Small intestine (tissue), 7 donors: ENCODE results near the gene MAP2K5. TPM values are rescaled to one million over a fixed set of nuclear protein-coding genes. Genes with fewer than 3 reads are reported as not detected.

Experiments
- DNase-seq, 2 donors: peaks; one replicate each; pipeline versions ENCODE4 v3.0.0 to v3.0.0-alpha.2; 2013
- FAIRE-seq: peaks from 2 replicates; lab custom pipeline; 2012; peaks lifted over from hg19 to GRCh38; lab: Jason Lieb, UNC
- H3K27ac ChIP-seq, 3 donors: one replicate each; pipeline ENCODE4 v1.5.1; 2013; ENCODE audit warnings: low read length in 2 of 3, mild to moderate bottlenecking in 2 of 3, control low read depth in 1 of 3, inconsistent platforms in 1 of 3, low read depth in 1 of 3, moderate library complexity in 1 of 3
- H3K27me3 ChIP-seq, 3 donors: one replicate each; pipeline ENCODE4 v1.6.1; 2013; ENCODE audit warnings: low read length in 3 of 3, inconsistent platforms in 1 of 3; ENCODE audit not compliant: control insufficient read depth in 3 of 3, insufficient read depth in 3 of 3
- H3K36me3 ChIP-seq, 3 donors: one replicate each; pipeline ENCODE4 v1.6.1; 2013; ENCODE audit warnings: low read length in 3 of 3, inconsistent platforms in 1 of 3, low read depth in 1 of 3, mild to moderate bottlenecking in 1 of 3, moderate library complexity in 1 of 3; ENCODE audit not compliant: control insufficient read depth in 3 of 3, insufficient read depth in 2 of 3
- H3K4me1 ChIP-seq, 3 donors: one replicate each; pipeline ENCODE4 v1.6.1; 2013; ENCODE audit warnings: low read length in 2 of 3, inconsistent platforms in 1 of 3, low read depth in 1 of 3, mild to moderate bottlenecking in 1 of 3, moderate library complexity in 1 of 3; ENCODE audit not compliant: control insufficient read depth in 3 of 3, insufficient read depth in 2 of 3
- H3K4me3 ChIP-seq, 3 donors: one replicate each; pipeline ENCODE4 v1.5.1; 2013; ENCODE audit warnings: low read length in 3 of 3, control low read depth in 1 of 3, inconsistent platforms in 1 of 3, low read depth in 1 of 3, mild to moderate bottlenecking in 1 of 3, moderate library complexity in 1 of 3
- H3K9me3 ChIP-seq, 2 donors: one replicate each; pipeline ENCODE4 v1.6.1; 2013; ENCODE audit warnings: low read depth in 1 of 2, low read length in 1 of 2; ENCODE audit not compliant: control insufficient read depth in 2 of 2, insufficient read depth in 1 of 2
- WGBS, 3 donors: extraction: QIAGEN DNeasy Blood & Tissue Kit; methylation state at CpG; one replicate each; pipeline ENCODE4 v1.1.7; 2013; 5-methylcytosine and 5-hydroxymethylcytosine counted together
- polyA plus RNA-seq, 4 donors: library from polyadenylated mRNA; stranded (reverse) in 3 of 4; unstranded in 1 of 4; fragments of 200-250 nt in 3 of 4; fragments of 120-200 nt in 1 of 4; gene quantifications; one replicate each; pipeline versions ENCODE4 v1.2.1 to v1.2.3, GENCODE V29; 2013
- donor health status: healthy with polysubstance abuse.
- donor health status: control.
- donor health status: control.
- donor health status: Bipolar disorder and iron deficiency.
- donor health status: healthy.

MAP2K5 gene
- polyA plus RNA-seq, 4 donors = 10.5 to 15.6 (median 11.8) TPM

- FAIRE-seq (no peak), DNase-seq (peak in 1 of 2 donors; percentile 35)
- 86 to 90% (median 89%) methylated on average over 1 of the region's 1 CpG for WGBS, 3 donors
- Histone ChIP-seq H3K9me3 (no peaks in the 10 kb centered on the region), H3K27ac (no peak overlapping the region), H3K4me1 (no peaks in the 10 kb centered on the region), H3K4me3 (no peak overlapping the region), H3K27me3 (no peaks in the 10 kb centered on the region), H3K36me3 (no peaks in the 10 kb centered on the region)
Measured at GRCh38 chr15:67854358-67854757, 311.9 kb downstream of the MAP2K5 start.

GRCh38 chr15:67855842-67856241 lies 313.3 kb downstream of the MAP2K5 start:
- 62 to 82% (median 80%) methylated on average over 3 of the region's 3 CpGs for WGBS, 3 donors
- no peaks in the 10 kb centered on the region for H3K36me3 ChIP-seq
- no peak overlapping the region for H3K27ac ChIP-seq
- FAIRE-seq = no peak
- no peak for DNase-seq
- no peaks in the 10 kb centered on the region for H3K9me3 ChIP-seq
- H3K4me3 ChIP-seq = no peak overlapping the region
- H3K27me3 ChIP-seq = no peaks in the 10 kb centered on the region
- H3K4me1 ChIP-seq = no peaks in the 10 kb centered on the region

Other genes with a start within 250 kb of the MAP2K5 start
- 1 to 10 TPM; 2.2 to 4.5 (median 2.8) TPM for gene C15orf61, start 21.6 kb upstream of the MAP2K5 start, polyA plus RNA-seq